OCI-LY1 (cell line): Measurements from ENCODE around the gene ZNF292.

Source experiments
- H2AFZ ChIP-seq: fragments of 200-600 bp; sonication (generic), shearing (Covaris generic); 2 replicates; pipeline ENCODE4 v1.6.0; 2014; ENCODE audit warnings: antibody characterized with exemption, mild to moderate bottlenecking, low read length
- H3F3A ChIP-seq: fragments of 200-600 bp; sonication (generic), shearing (Covaris generic); 2 replicates; pipeline ENCODE4 v1.6.0; 2014; ENCODE audit warnings: mild to moderate bottlenecking, antibody characterized with exemption, low read length, moderate library complexity; ENCODE audit not compliant: insufficient read depth
- H3K27ac ChIP-seq: fragments of 200-600 bp; sonication (generic); 2 replicates; pipeline ENCODE4 v1.5.1; 2014; ENCODE audit warnings: low read length, mixed run types, mild to moderate bottlenecking, low read depth; ENCODE audit not compliant: poor library complexity, severe bottlenecking
- H3K27me3 ChIP-seq: fragments of 200-600 bp; sonication (generic); 2 replicates; pipeline ENCODE4 v1.6.0; 2014; ENCODE audit warnings: antibody characterized with exemption, mild to moderate bottlenecking, low read length, moderate library complexity; ENCODE audit not compliant: insufficient read depth
- H3K36me3 ChIP-seq: fragments of 200-600 bp; sonication (generic); 2 replicates; pipeline ENCODE4 v1.6.1; 2014; ENCODE audit warnings: mild to moderate bottlenecking, antibody characterized with exemption, low read length, moderate library complexity, mixed read lengths; ENCODE audit not compliant: insufficient read depth
- H3K4me1 ChIP-seq: fragments of 200-600 bp; sonication (generic); 2 replicates; pipeline ENCODE4 v1.5.1; 2014; ENCODE audit warnings: mild to moderate bottlenecking, low read length, moderate library complexity; ENCODE audit not compliant: insufficient read depth, severe bottlenecking
- H3K4me2 ChIP-seq: fragments of 200-600 bp; sonication (generic), shearing (Covaris generic); 2 replicates; pipeline ENCODE4 v1.6.1; 2014; ENCODE audit warnings: low read length
- H3K4me3 ChIP-seq: fragments of 200-600 bp; sonication (generic); 2 replicates; pipeline ENCODE4 v1.5.1; 2014; ENCODE audit warnings: low read length, low read depth, mild to moderate bottlenecking, mixed read lengths; ENCODE audit not compliant: poor library complexity, severe bottlenecking
- H3K79me2 ChIP-seq: fragments of 200-600 bp; shearing (Covaris generic); 2 replicates; pipeline ENCODE4 v1.6.1; 2016; ENCODE audit warnings: mixed run types, low read length, mixed read lengths; ENCODE audit not compliant: insufficient read depth
- H3K9ac ChIP-seq: fragments of 200-600 bp; sonication (generic), shearing (Covaris generic); 2 replicates; pipeline ENCODE4 v1.6.1; 2014; ENCODE audit warnings: mild to moderate bottlenecking, low read length, mixed read lengths
- H3K9me2 ChIP-seq: fragments of 200-600 bp; sonication (generic), shearing (Covaris generic); 2 replicates; pipeline ENCODE4 v1.6.1; 2014; ENCODE audit warnings: low read depth, mild to moderate bottlenecking, low read length, mixed read lengths
- H3K9me3 ChIP-seq: fragments of 200-600 bp; shearing (Covaris generic); 2 replicates; pipeline ENCODE4 v1.6.1; 2014; ENCODE audit warnings: low read length, mixed read lengths
- H4K20me1 ChIP-seq: fragments of 200-600 bp; sonication (generic), shearing (Covaris generic); 2 replicates; pipeline ENCODE4 v1.6.0; 2016; ENCODE audit warnings: mild to moderate bottlenecking, low read length; ENCODE audit not compliant: insufficient read depth
- CTCF ChIP-seq: fragments of 200-600 bp; sonication (generic), shearing (Covaris generic); IDR thresholded peaks from 2 replicates; pipeline ENCODE4 v1.5.1; 2017; ENCODE audit warnings: mild to moderate bottlenecking, antibody characterized with exemption, low read length, moderate library complexity, mixed read lengths
- EZH2 ChIP-seq: fragments of 200-600 bp; sonication (generic), shearing (Covaris generic); IDR thresholded peaks from 2 replicates; pipeline ENCODE4 v1.8.0; 2017; ENCODE audit warnings: borderline replicate concordance, mixed run types, mild to moderate bottlenecking, antibody characterized with exemption, low read length, moderate library complexity, mixed read lengths

Gene ZNF292

GRCh38 chr6:87182940-87183339, 27.6 kb downstream of the ZNF292 start:
- no peak overlapping the region for H3K4me2 ChIP-seq
- peaks cover 53% of the 10 kb centered on the region for H3K36me3 ChIP-seq
- TF ChIP-seq CTCF (no peak), EZH2 (no peak)
- H3K27ac ChIP-seq = no peak overlapping the region
- no peak overlapping the region for H2AFZ ChIP-seq
- H3K9me3 ChIP-seq = no peaks in the 10 kb centered on the region
- no peak overlapping the region for H3K9ac ChIP-seq
- no peak overlapping the region for H3K4me3 ChIP-seq
- H3K4me1 ChIP-seq = no peaks in the 10 kb centered on the region
- no peaks in the 10 kb centered on the region for H3K9me2 ChIP-seq
- no peaks in the 10 kb centered on the region for H3F3A ChIP-seq
- H3K27me3 ChIP-seq = no peaks in the 10 kb centered on the region
- H4K20me1 ChIP-seq = 0 out of 2 replicates have a peak, but pooled peaks cover 2% of the 10 kb centered on the region
- H3K79me2 ChIP-seq = peaks cover 75% of the 10 kb centered on the region

- no peaks in the 10 kb centered on the region for H3K27me3 ChIP-seq
- TF ChIP-seq CTCF = no peak
- no peak for TF ChIP-seq EZH2
- no peaks in the 10 kb centered on the region for H3K4me1 ChIP-seq
- H3K36me3 ChIP-seq = peaks cover 48% of the 10 kb centered on the region; the same call in 1 of the 2 replicates
- H3K27ac ChIP-seq = no peak overlapping the region
- 0 out of 2 replicates have a peak, but pooled peaks cover 2% of the 10 kb centered on the region for H4K20me1 ChIP-seq
- peaks cover 75% of the 10 kb centered on the region for H3K79me2 ChIP-seq
- H3K9me2 ChIP-seq = no peaks in the 10 kb centered on the region
- no peak overlapping the region for H3K9ac ChIP-seq
- no peaks in the 10 kb centered on the region for H3K9me3 ChIP-seq
- H3K4me3 ChIP-seq = no peak overlapping the region
- H2AFZ ChIP-seq = no peak overlapping the region
- no peaks in the 10 kb centered on the region for H3F3A ChIP-seq
- no peak overlapping the region for H3K4me2 ChIP-seq
These were observed 28.3 kb downstream of the ZNF292 start for GRCh38 chr6:87183687-87184086.

GRCh38 chr6:87184762-87185250, 29.4 kb downstream of the ZNF292 start:
- no peaks in the 10 kb centered on the region for H3K4me1 ChIP-seq
- H3K27ac ChIP-seq = no peak overlapping the region
- peaks cover 49% of the 10 kb centered on the region; the same call in 1 of the 2 replicates for H3K36me3 ChIP-seq
- no peaks in the 10 kb centered on the region for H3K9me3 ChIP-seq
- H2AFZ ChIP-seq = no peak overlapping the region
- H3K79me2 ChIP-seq = peaks cover 75% of the 10 kb centered on the region
- no peak overlapping the region for H3K4me2 ChIP-seq
- TF ChIP-seq EZH2 (no peak), CTCF (no peak)
- no peak overlapping the region for H3K4me3 ChIP-seq
- H3K9ac ChIP-seq = no peak overlapping the region
- H3F3A ChIP-seq = no peaks in the 10 kb centered on the region
- no peaks in the 10 kb centered on the region for H3K9me2 ChIP-seq
- H4K20me1 ChIP-seq = 0 out of 2 replicates have a peak, but pooled peaks cover 2% of the 10 kb centered on the region
- no peaks in the 10 kb centered on the region for H3K27me3 ChIP-seq
